DND-41 (cell line): ENCODE data around the gene SFMBT2.

ENCODE experiments used
- CTCF ChIP-seq: IDR thresholded peaks from 2 replicates; pipeline ENCODE4 v1.5.1; 2012; ENCODE audit warnings: borderline replicate concordance, low read length, moderate library complexity, mild to moderate bottlenecking; ENCODE audit not compliant: poor library complexity, severe bottlenecking; ENCODE audit errors: extremely low read depth
- EZH2 ChIP-seq: IDR thresholded peaks from 3 replicates; pipeline ENCODE4 v1.6.1; 2012; ENCODE audit warnings: borderline replicate concordance, low read depth, mild to moderate bottlenecking, moderate library complexity, low read length, inconsistent platforms; ENCODE audit not compliant: severe bottlenecking

- TF ChIP-seq EZH2 = no peak
- no peak for TF ChIP-seq CTCF
These were observed 25.8 kb upstream of the SFMBT2 start for GRCh38 chr10:7436490-7437100.
